GM12874 (cell line): ENCODE data around the gene S1PR4.

Source experiments
- CTCF ChIP-seq: IDR thresholded peaks from 2 replicates; pipeline ENCODE4 v1.5.1; 2011; ENCODE audit warnings: low read depth, mild to moderate bottlenecking, control low read depth, low read length, moderate library complexity; ENCODE audit not compliant: insufficient read depth

The S1PR4 gene

GRCh38 chr19:3137119-3137518 lies 41.5 kb upstream of the S1PR4 start:
- no peak for TF ChIP-seq CTCF

- no peak for TF ChIP-seq CTCF
These were observed 40.3 kb upstream of the S1PR4 start for GRCh38 chr19:3138268-3138667.

- no peak for TF ChIP-seq CTCF
These were observed 37.9 kb upstream of the S1PR4 start for GRCh38 chr19:3140667-3141038.

GRCh38 chr19:3142292-3142670 lies 36.3 kb upstream of the S1PR4 start:
- no peak for TF ChIP-seq CTCF

- no peak for TF ChIP-seq CTCF
These were observed 35.7 kb upstream of the S1PR4 start for GRCh38 chr19:3142781-3143337.

GRCh38 chr19:3145909-3146676 lies 32.5 kb upstream of the S1PR4 start:
- TF ChIP-seq CTCF, result no peak

GRCh38 chr19:3146677-3147100 lies 31.9 kb upstream of the S1PR4 start:
- peak; percentile 96 for TF ChIP-seq CTCF
